Stimulated activated CD8-positive, alpha-beta memory T cell treated with anti-CD3 and anti-CD28 coated beads, Interleukin-2, amount 100 ng/mL, for 1 hour (primary cell): ENCODE data around the gene MYH3.

Source experiments
- DNase-seq, 2 donors: peaks; one replicate each; pipeline ENCODE4 v3.0.0-alpha.2; 2020; ENCODE audit warnings: low read depth in 2 of 2

MYH3 gene

GRCh38 chr17:10648956-10649355 lies 8.2 kb downstream of the MYH3 start:
- no peak for DNase-seq

GRCh38 chr17:10648381-10648780 lies 8.7 kb downstream of the MYH3 start:
- DNase-seq, result no peak

- DNase-seq, result peak; percentile 51 to 66
These were observed 10.6 kb downstream of the MYH3 start for GRCh38 chr17:10646392-10646990.

- no peak for DNase-seq
These were observed 16.6 kb downstream of the MYH3 start for GRCh38 chr17:10640475-10640874.

GRCh38 chr17:10638151-10638550 lies 19.0 kb downstream of the MYH3 start:
- DNase-seq, result no peak

GRCh38 chr17:10635290-10635689 lies 21.8 kb downstream of the MYH3 start:
- DNase-seq, result no peak

- DNase-seq, result no peak
These were observed 23.2 kb downstream of the MYH3 start for GRCh38 chr17:10633738-10634379.

GRCh38 chr17:10631701-10632100 lies 25.4 kb downstream of the MYH3 start:
- no peak for DNase-seq

- no peak for DNase-seq
These were observed 25.9 kb downstream of the MYH3 start for GRCh38 chr17:10631048-10631700.

- no peak for DNase-seq
These were observed 27.4 kb downstream of the MYH3 start for GRCh38 chr17:10629706-10630105.

- no peak for DNase-seq
These were observed 28.4 kb downstream of the MYH3 start for GRCh38 chr17:10628756-10629155.

- no peak for DNase-seq
These were observed 30.7 kb downstream of the MYH3 start for GRCh38 chr17:10626390-10626789.

GRCh38 chr17:10624969-10625368 lies 32.1 kb downstream of the MYH3 start:
- DNase-seq, result no peak

GRCh38 chr17:10623737-10624338 lies 33.3 kb downstream of the MYH3 start:
- no peak for DNase-seq

GRCh38 chr17:10622617-10623485 lies 34.3 kb downstream of the MYH3 start:
- no peak for DNase-seq

GRCh38 chr17:10621397-10621796 lies 35.7 kb downstream of the MYH3 start:
- DNase-seq, result no peak

- DNase-seq, result no peak
These were observed 36.3 kb downstream of the MYH3 start for GRCh38 chr17:10620823-10621222.

GRCh38 chr17:10618202-10618635 lies 38.9 kb downstream of the MYH3 start:
- DNase-seq, result peak; percentile 14 to 21

- no peak for DNase-seq
These were observed 40.0 kb downstream of the MYH3 start for GRCh38 chr17:10617120-10617505.

- peak; percentile 26 to 37 for DNase-seq
These were observed 40.5 kb downstream of the MYH3 start for GRCh38 chr17:10616502-10617119.

- DNase-seq, result no peak
These were observed 42.5 kb downstream of the MYH3 start for GRCh38 chr17:10614536-10615155.
